Gastrocnemius medialis (tissue), 4 donors: ENCODE data around the gene RNF220.

Source experiments
- POLR2A ChIP-seq, 2 donors: fragments of 450-650 bp; IDR thresholded peaks; one replicate each; pipeline ENCODE4 v1.6.1; 2017; ENCODE audit warnings: antibody characterized with exemption in 2 of 2, mild to moderate bottlenecking in 2 of 2, moderate library complexity in 2 of 2
- TF ChIP-seq, protein P1 (sequence below), 5 experiments: fragments of 450-650 bp in 3 of 5; fragments of 200-600 bp in 2 of 5; sonication (generic) in 2 of 5; IDR thresholded peaks in 4 of 5; conservative IDR thresholded peaks in 1 of 5; 1 replicate in 4 of 5; 2 replicates in 1 of 5; pipeline ENCODE4 v1.5.1; 2016 to 2019; ENCODE audit warnings: antibody characterized with exemption in 5 of 5, mild to moderate bottlenecking in 3 of 5, moderate library complexity in 3 of 5

DNA sequence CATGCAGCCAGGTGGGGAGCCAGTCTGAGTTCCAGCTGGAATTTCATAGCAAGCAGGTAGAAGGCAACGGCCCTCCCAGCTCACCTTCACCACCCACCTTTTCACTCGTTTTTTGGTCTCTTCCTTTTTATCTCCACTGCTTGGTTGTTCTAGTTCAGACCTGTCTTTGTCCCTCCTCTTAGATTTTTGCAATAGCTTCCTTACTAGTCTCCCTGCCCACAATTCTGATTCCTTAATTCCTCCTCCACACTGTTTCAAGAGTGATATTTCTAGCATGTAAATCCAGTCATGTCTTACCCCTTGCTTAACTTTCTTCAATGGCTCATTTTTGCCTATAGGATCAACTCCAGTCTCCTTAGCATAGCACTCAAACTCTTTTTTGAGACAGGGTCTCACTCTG is 149.7 kb downstream of the RNF220 start:
- TF ChIP-seq, protein P1, sequence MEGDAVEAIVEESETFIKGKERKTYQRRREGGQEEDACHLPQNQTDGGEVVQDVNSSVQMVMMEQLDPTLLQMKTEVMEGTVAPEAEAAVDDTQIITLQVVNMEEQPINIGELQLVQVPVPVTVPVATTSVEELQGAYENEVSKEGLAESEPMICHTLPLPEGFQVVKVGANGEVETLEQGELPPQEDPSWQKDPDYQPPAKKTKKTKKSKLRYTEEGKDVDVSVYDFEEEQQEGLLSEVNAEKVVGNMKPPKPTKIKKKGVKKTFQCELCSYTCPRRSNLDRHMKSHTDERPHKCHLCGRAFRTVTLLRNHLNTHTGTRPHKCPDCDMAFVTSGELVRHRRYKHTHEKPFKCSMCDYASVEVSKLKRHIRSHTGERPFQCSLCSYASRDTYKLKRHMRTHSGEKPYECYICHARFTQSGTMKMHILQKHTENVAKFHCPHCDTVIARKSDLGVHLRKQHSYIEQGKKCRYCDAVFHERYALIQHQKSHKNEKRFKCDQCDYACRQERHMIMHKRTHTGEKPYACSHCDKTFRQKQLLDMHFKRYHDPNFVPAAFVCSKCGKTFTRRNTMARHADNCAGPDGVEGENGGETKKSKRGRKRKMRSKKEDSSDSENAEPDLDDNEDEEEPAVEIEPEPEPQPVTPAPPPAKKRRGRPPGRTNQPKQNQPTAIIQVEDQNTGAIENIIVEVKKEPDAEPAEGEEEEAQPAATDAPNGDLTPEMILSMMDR (IDR thresholded peaks at IDR 0.05 in 4 of 5, conservative IDR thresholded peaks at IDR 0.05 in 1 of 5), result no peak
- TF ChIP-seq POLR2A (IDR thresholded peaks at IDR 0.05), result no peak
